CD4-positive, alpha-beta T cell (primary cell): ENCODE data around the gene SLC26A5. TPM values are rescaled to one million over a fixed set of nuclear protein-coding genes. Genes with fewer than 3 reads are reported as not detected.

Source experiments
- ATAC-seq: fragments of 200-7000 bp; cut with Tn5 transposase; one replicate; pipeline ENCODE4 v1.10.0; 2022; ENCODE audit warnings: mild to moderate bottlenecking; ENCODE audit not compliant: poor library complexity
- CTCF ChIA-PET: fragments of 350-600 bp; sonication (Branson Sonifier 250); formaldehyde crosslinking; loops from one replicate; lab custom pipeline; 2021; ENCODE audit warnings: antibody characterized with exemption, inconsistent platforms; lab: Charles Lee
- POLR2A ChIA-PET: fragments of 350-600 bp; sonication (Branson Sonifier 250); formaldehyde crosslinking; loops from one replicate; lab custom pipeline; 2021; ENCODE audit warnings: antibody characterized with exemption, inconsistent platforms; lab: Charles Lee
- DNase-seq, 14 experiments: peaks; one replicate each; pipeline ENCODE4 v3.0.0-alpha.2; 2013 to 2020; ENCODE audit warnings: mixed read lengths in 2 of 14
- H3K27ac ChIP-seq, 2 donors: one replicate each; pipeline versions ENCODE4 v1.5.1 to v1.7.0; 2013; ENCODE audit warnings: low read length in 2 of 2, low read depth in 1 of 2, mild to moderate bottlenecking in 1 of 2
- H3K27me3 ChIP-seq, 2 experiments: 1 replicate in 1 of 2; 2 replicates in 1 of 2; pipeline versions ENCODE4 v1.6.1 to v1.7.0; 2013; ENCODE audit warnings: low read length in 2 of 2, control low read depth in 1 of 2, mild to moderate bottlenecking in 1 of 2, moderate library complexity in 1 of 2; ENCODE audit not compliant: insufficient read depth in 2 of 2, control insufficient read depth in 1 of 2
- H3K36me3 ChIP-seq: one replicate; pipeline ENCODE4 v1.6.1; 2013; ENCODE audit warnings: low read length, control low read depth; ENCODE audit not compliant: insufficient read depth
- H3K4me1 ChIP-seq: one replicate; pipeline ENCODE4 v1.6.1; 2013; ENCODE audit warnings: low read length, control low read depth; ENCODE audit not compliant: insufficient read depth
- H3K4me3 ChIP-seq: one replicate; pipeline ENCODE4 v1.5.1; 2013; ENCODE audit warnings: mild to moderate bottlenecking, low read length, moderate library complexity
- H3K9me3 ChIP-seq, 2 experiments: 1 replicate in 1 of 2; 2 replicates in 1 of 2; pipeline versions ENCODE4 v1.6.1 to v1.7.0; 2013; ENCODE audit warnings: low read length in 2 of 2, mild to moderate bottlenecking in 2 of 2, control low read depth in 1 of 2, moderate library complexity in 1 of 2; ENCODE audit not compliant: control insufficient read depth in 1 of 2, insufficient read depth in 1 of 2
- H3K27ac Mint-ChIP-seq: one replicate; pipeline ENCODE4 v1.8.0; 2020; ENCODE audit warnings: mixed read lengths
- H3K27me3 Mint-ChIP-seq: one replicate; pipeline ENCODE4 v1.8.0; 2021; ENCODE audit warnings: mixed read lengths
- H3K36me3 Mint-ChIP-seq: one replicate; pipeline ENCODE4 v1.8.0; 2021; ENCODE audit warnings: low read depth, mixed read lengths
- H3K4me1 Mint-ChIP-seq: one replicate; pipeline ENCODE4 v1.8.0; 2021; ENCODE audit warnings: low read depth, mixed read lengths
- H3K4me3 Mint-ChIP-seq: one replicate; pipeline ENCODE4 v1.8.0; 2020; ENCODE audit warnings: mild to moderate bottlenecking, mixed read lengths
- H3K9me3 Mint-ChIP-seq: one replicate; pipeline ENCODE4 v1.8.0; 2020; ENCODE audit warnings: mixed read lengths
- CTCF ChIP-seq: fragments of 200-600 bp; IDR thresholded peaks from one replicate; pipeline ENCODE4 v1.8.0; 2022; ENCODE audit warnings: antibody characterized with exemption, mild to moderate bottlenecking
- intact Hi-C, 2 experiments: fragments of 100-400 bp; cut with DNase I in 1 of 2; cut with micrococcal nuclease in 1 of 2; formaldehyde crosslinking; loops; one replicate each; pipeline versions ENCODE4 v1.15.1 to v1.9.0; 2023 to 2025; cut with DNase I, micrococcal nuclease
- total RNA-seq, 174 experiments: library from RNA in 2 of 174; stranded (reverse) in 2 of 174; gene quantifications; one replicate each; pipeline ENCODE4 v1.2.3 and lab custom pipeline; 2021 to 2026

The SLC26A5 gene
- total RNA-seq, 2 experiments from 2014 or later, result not detected

DNA sequence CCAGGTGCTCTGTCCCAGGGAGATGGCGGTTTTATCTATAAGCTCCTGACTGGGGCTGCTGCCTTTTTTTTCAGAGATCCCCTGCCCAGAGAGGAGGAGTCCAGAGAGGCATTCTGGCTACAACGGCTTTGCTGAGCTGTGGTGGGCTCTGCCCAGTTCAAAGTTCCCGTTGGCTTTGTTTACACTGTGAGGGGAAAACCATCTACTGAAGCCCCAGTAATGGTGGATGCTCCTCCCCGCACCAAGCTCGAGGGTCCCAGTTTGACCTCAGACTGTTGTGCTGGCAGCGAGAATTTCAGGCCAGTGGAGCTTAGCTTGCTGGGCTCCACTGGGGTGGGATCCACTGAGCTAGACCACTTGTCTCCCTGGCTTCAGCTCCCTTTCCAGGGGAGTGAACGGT, 16.4 kb upstream of the SLC26A5 start:
- Mint-ChIP-seq H3K4me1 (no peaks in the 10 kb centered on the region), H3K27me3 (peaks cover 17% of the 10 kb centered on the region), H3K27ac (no peak overlapping the region), H3K36me3 (no peaks in the 10 kb centered on the region), H3K4me3 (no peak overlapping the region), H3K9me3 (no peaks in the 10 kb centered on the region)
- no peak for TF ChIP-seq CTCF
- intact Hi-C loops, result no loop called here
- no peaks in the 10 kb centered on the region for H3K36me3 ChIP-seq
- CTCF ChIA-PET, result no interaction called here
- no peak for DNase-seq
- no peaks in the 10 kb centered on the region for H3K4me1 ChIP-seq
- POLR2A ChIA-PET, result no interaction called here
- no peak for ATAC-seq
- no peak overlapping the region for H3K4me3 ChIP-seq
- H3K27ac ChIP-seq, result no peak overlapping the region
- peaks cover 9 to 12% of the 10 kb centered on the region in 2 experiments for H3K27me3 ChIP-seq
- H3K9me3 ChIP-seq, result no peaks in the 10 kb centered on the region

DNA sequence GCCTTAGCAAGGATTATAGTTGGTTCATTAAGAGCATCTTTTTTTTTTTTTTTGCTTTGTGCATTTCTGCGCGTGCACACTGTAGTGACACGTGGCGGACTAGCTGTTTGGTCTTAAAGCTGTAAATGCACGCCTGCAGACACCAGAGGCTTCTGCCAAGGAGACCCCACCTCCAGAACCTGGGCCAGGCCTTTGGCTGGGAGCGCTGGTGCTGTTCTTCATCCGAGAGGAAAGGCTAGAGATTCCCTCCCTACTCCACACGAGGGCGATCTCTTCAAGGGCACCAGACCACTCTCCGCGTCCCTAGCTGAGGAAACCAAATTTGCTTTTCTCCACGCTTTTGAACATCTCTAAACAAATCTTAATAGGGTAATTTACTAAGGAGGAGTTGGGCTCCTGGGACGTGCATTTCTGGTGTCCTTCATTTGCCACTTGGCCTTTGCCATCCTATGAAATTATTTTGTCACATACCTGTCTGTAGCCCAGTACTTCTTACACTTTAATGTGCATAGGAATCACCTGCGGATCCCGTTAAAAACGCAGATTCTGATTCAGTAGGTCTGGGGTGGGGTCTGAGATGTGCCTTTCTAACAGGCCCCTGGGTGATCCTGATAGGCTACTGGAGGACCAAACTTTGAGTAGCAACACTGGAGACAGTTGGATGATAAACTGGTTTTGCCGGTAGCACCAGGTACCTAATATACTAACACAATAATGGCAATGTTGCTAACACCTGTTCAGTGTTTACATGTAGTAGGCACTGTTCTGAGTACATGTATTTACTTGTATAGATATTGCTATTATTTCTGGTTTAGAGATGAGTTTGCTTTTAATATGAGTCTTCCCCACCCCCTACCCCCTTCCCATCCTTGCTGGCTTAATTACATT, 1.3 kb upstream of the SLC26A5 start:
- Mint-ChIP-seq H3K27me3 (peaks cover 94% of the 10 kb centered on the region), H3K27ac (no peak overlapping the region), H3K36me3 (no peaks in the 10 kb centered on the region), H3K4me1 (peaks cover 18% of the 10 kb centered on the region), H3K9me3 (peaks cover 7% of the 10 kb centered on the region), H3K4me3 (no peak overlapping the region)
- DNase-seq (peak in 6 of 14 experiments; percentile 5 to 43 (median 10)), ATAC-seq (peak; percentile 52)
- peaks cover 0 to 7% of the 10 kb centered on the region in 2 experiments for H3K9me3 ChIP-seq
- H3K36me3 ChIP-seq, result no peaks in the 10 kb centered on the region
- peaks cover 39 to 45% of the 10 kb centered on the region in 2 experiments for H3K27me3 ChIP-seq
- TF ChIP-seq CTCF, result peak; percentile 26
- CTCF ChIA-PET, result no interaction called here
- H3K4me1 ChIP-seq, result peaks cover 19% of the 10 kb centered on the region
- no peak overlapping the region for H3K4me3 ChIP-seq
- POLR2A ChIA-PET, result no interaction called here
- no peak overlapping the region for H3K27ac ChIP-seq
- intact Hi-C loops, result no loop called here

DNA sequence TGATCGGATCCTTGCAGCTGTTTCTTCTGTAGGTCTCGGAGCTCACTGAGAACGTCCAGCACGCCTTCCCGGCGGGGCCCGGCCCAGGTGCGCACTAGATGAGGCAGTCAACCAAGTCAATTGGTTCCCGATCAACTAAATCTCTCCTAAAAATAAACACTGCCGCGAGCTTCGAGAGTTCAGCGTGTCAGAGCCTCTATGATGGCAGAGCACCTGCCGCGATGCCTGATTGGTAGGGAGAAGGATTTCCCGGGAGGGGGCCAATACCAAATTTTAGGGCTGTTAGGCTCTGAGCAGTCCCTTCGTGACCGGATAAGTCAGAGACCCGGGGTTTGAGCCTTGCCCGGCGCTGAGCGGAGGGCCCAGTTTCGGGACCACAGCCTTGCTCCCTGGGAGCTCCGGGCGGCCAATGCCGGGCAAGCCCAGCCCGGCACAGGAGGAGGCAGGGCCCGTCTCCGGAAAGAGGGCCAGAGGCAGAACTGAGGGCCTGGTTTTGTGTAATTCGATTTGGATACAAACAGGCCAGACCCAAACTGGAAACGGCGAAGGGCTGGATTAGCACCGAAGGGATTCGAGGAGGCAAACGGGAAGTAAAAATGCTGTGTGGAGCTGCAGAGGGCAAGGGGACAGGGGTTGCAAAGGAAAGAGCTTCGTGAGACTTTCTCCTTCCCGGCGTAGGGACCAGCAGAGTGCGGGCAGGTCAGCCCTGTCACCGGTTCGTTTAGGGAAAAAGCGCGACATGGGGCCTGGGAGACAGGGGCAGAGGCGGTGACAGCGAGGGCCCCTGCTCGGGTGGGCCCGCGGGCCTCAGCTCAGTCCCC, 569 bp downstream of the SLC26A5 start:
- no peak for TF ChIP-seq CTCF
- DNase-seq (peak in 1 of 14 experiments; percentile 7), ATAC-seq (no peak)
- Histone ChIP-seq H3K4me1 (peaks cover 19% of the 10 kb centered on the region), H3K27me3 (peaks cover 40 to 53% of the 10 kb centered on the region in 2 experiments), H3K9me3 (peaks cover 0 to 7% of the 10 kb centered on the region in 2 experiments), H3K4me3 (no peak overlapping the region), H3K36me3 (no peaks in the 10 kb centered on the region), H3K27ac (no peak overlapping the region)
- H3K27me3 Mint-ChIP-seq, result peaks cover 94% of the 10 kb centered on the region
- ChIA-PET POLR2A (no interaction called here), CTCF (no interaction called here)
- intact Hi-C loops, result no loop called here
- no peaks in the 10 kb centered on the region for H3K36me3 Mint-ChIP-seq
- H3K9me3 Mint-ChIP-seq, result no peaks in the 10 kb centered on the region
- H3K4me1 Mint-ChIP-seq, result peaks cover 18% of the 10 kb centered on the region
- H3K27ac Mint-ChIP-seq, result no peak overlapping the region
- peak overlapping the region; percentile 76 for H3K4me3 Mint-ChIP-seq
